IMR-90 (cell line): ENCODE results near the gene ARGFX. TPM values are rescaled to one million over a fixed set of nuclear protein-coding genes. Genes with fewer than 3 reads are reported as not detected.
"Not testable (repeated sequence)": the region's sequence is repeated elsewhere in the genome, so short reads cannot be mapped to it uniquely, and the experiment has no call there.

Experiments
- ATAC-seq: fragments of 200-7000 bp; cut with Tn5 transposase; 2 replicates; pipeline ENCODE4 v1.9.1; 2020; ENCODE audit warnings: low read depth, mild to moderate bottlenecking, moderate library complexity
- BruUV-seq: library from RNA; stranded (reverse); fragments of 400-500 nt; replicated peaks from 2 replicates; lab custom pipeline; 2021; lab: Mats Ljungman, UMichigan
- CTCF ChIA-PET: fragments of 300-600 bp; formaldehyde crosslinking; extraction: SDS; loops from one replicate; lab custom pipeline; 2021; ENCODE audit warnings: antibody characterized with exemption; lab: Yijun Ruan, JAX
- POLR2A ChIA-PET: fragments of 300-600 bp; sonication (Branson Sonifier 250); formaldehyde crosslinking; loops from one replicate; lab custom pipeline; 2022; ENCODE audit warnings: antibody characterized with exemption; ENCODE audit not compliant: unreplicated experiment; lab: Charles Lee
- DNase-seq: peaks from one replicate; pipeline ENCODE4 v3.0.0; 2013
- H2AFZ ChIP-seq: replicated peaks from 2 replicates; pipeline ENCODE3; 2013; ENCODE audit warnings: low read length, mild to moderate bottlenecking; ENCODE audit not compliant: poor library complexity
- H2AK5ac ChIP-seq: 2 replicates; pipeline ENCODE4 v1.6.1; 2013; ENCODE audit warnings: low read depth, low read length, inconsistent platforms
- H2AK9ac ChIP-seq: replicated peaks from 2 replicates; pipeline ENCODE3; 2013; ENCODE audit warnings: mild to moderate bottlenecking, low read depth, low read length, moderate library complexity; ENCODE audit not compliant: poor library complexity
- H2BK120ac ChIP-seq: 2 replicates; pipeline ENCODE4 v1.6.1; 2013; ENCODE audit warnings: low read depth, low read length, inconsistent platforms
- H2BK15ac ChIP-seq: 3 replicates; pipeline ENCODE4 v1.6.1; 2013; ENCODE audit warnings: low read depth, low read length, inconsistent platforms
- H2BK20ac ChIP-seq: 2 replicates; pipeline ENCODE4 v1.6.1; 2013; ENCODE audit warnings: low read depth, mild to moderate bottlenecking, inconsistent platforms, low read length, moderate library complexity
- H2BK5ac ChIP-seq: 2 replicates; pipeline ENCODE4 v1.6.1; 2013; ENCODE audit warnings: mild to moderate bottlenecking, low read depth, low read length, inconsistent platforms; ENCODE audit not compliant: poor library complexity, severe bottlenecking
- H3K14ac ChIP-seq: replicated peaks from 2 replicates; pipeline ENCODE4 v1.6.1; 2013; ENCODE audit warnings: low read depth, low read length, inconsistent platforms
- H3K18ac ChIP-seq: 2 replicates; pipeline ENCODE4 v1.6.1; 2013; ENCODE audit warnings: low read depth, low read length, control low read depth
- H3K23ac ChIP-seq: 2 replicates; pipeline ENCODE4 v1.6.1; 2013; ENCODE audit warnings: low read depth, low read length, inconsistent platforms
- H3K27ac ChIP-seq: 2 replicates; pipeline ENCODE4 v1.5.1; 2013; ENCODE audit warnings: mild to moderate bottlenecking, control low read depth, low read length; ENCODE audit not compliant: insufficient read depth
- H3K27me3 ChIP-seq: 2 replicates; pipeline ENCODE4 v1.6.1; 2013; ENCODE audit warnings: low read length; ENCODE audit not compliant: control insufficient read depth, insufficient read depth
- H3K36me3 ChIP-seq: 2 replicates; pipeline ENCODE4 v1.6.1; 2013; ENCODE audit warnings: low read length, mixed read lengths; ENCODE audit not compliant: control insufficient read depth, insufficient read depth
- H3K4ac ChIP-seq: 2 replicates; pipeline ENCODE4 v1.6.1; 2013; ENCODE audit warnings: low read depth, low read length, inconsistent platforms
- H3K4me1 ChIP-seq: 2 replicates; pipeline ENCODE4 v1.6.1; 2013; ENCODE audit warnings: low read length, mixed read lengths; ENCODE audit not compliant: control insufficient read depth, insufficient read depth
- H3K4me2 ChIP-seq: 2 replicates; pipeline ENCODE4 v1.6.1; 2013; ENCODE audit warnings: low read depth, mild to moderate bottlenecking, control low read depth, low read length, moderate library complexity
- H3K4me3 ChIP-seq: 2 replicates; pipeline ENCODE4 v1.5.1; 2013; ENCODE audit warnings: low read depth, mild to moderate bottlenecking, control low read depth, low read length, moderate library complexity; ENCODE audit not compliant: insufficient read depth
- H3K56ac ChIP-seq: 2 replicates; pipeline ENCODE4 v1.6.1; 2013; ENCODE audit warnings: low read length, inconsistent platforms; ENCODE audit not compliant: insufficient read depth; ENCODE audit errors: extremely low read depth
- H3K79me1 ChIP-seq, 2 experiments: 2 replicates each; pipeline ENCODE4 v1.6.1; 2013; ENCODE audit warnings: low read length in 2 of 2, inconsistent platforms in 1 of 2, low read depth in 1 of 2
- H3K9ac ChIP-seq: 2 replicates; pipeline ENCODE4 v1.6.1; 2013; ENCODE audit warnings: low read depth, low read length, control low read depth
- H3K9me1 ChIP-seq: 2 replicates; pipeline ENCODE4 v1.6.1; 2013; ENCODE audit warnings: low read length, inconsistent platforms; ENCODE audit not compliant: insufficient read depth
- H3K9me3 ChIP-seq: 2 replicates; pipeline ENCODE4 v1.6.1; 2013; ENCODE audit warnings: low read length; ENCODE audit not compliant: control insufficient read depth, insufficient read depth
- H4K20me1 ChIP-seq: 2 replicates; pipeline ENCODE4 v1.6.1; 2013; ENCODE audit warnings: low read length, inconsistent platforms; ENCODE audit not compliant: insufficient read depth
- H4K5ac ChIP-seq: 2 replicates; pipeline ENCODE4 v1.6.1; 2013; ENCODE audit warnings: mild to moderate bottlenecking, low read depth, low read length, control low read depth
- H4K8ac ChIP-seq, 2 experiments: 2 replicates each; pipeline ENCODE4 v1.6.1; 2013; ENCODE audit warnings: low read depth in 2 of 2, low read length in 2 of 2, control low read depth in 1 of 2, inconsistent platforms in 1 of 2
- H4K91ac ChIP-seq: 2 replicates; pipeline ENCODE4 v1.6.1; 2013; ENCODE audit warnings: low read depth, low read length, inconsistent platforms; ENCODE audit not compliant: insufficient read depth
- BHLHE40 ChIP-seq: fragments of 150-350 bp; IDR thresholded peaks from 2 replicates; pipeline ENCODE4 v1.6.1; 2016; ENCODE audit warnings: mild to moderate bottlenecking, low read depth, low read length
- CTCF ChIP-seq: conservative IDR thresholded peaks from 2 replicates; pipeline ENCODE4 v1.5.1; 2012; ENCODE audit warnings: mild to moderate bottlenecking, low read depth, low read length, improper control_type of control experiment
- MAFK ChIP-seq: IDR thresholded peaks from 2 replicates; pipeline ENCODE4 v1.6.1; 2012; ENCODE audit warnings: low read depth, low read length, improper control_type of control experiment
- WGBS, 2 experiments: methylation state at CpG; one replicate each; pipeline versions ENCODE4 v1.1.5 to v1.1.7; 2013; ENCODE audit warnings: missing lambda C conversion rate in 2 of 2; ENCODE audit not compliant: insufficient read length in 1 of 2; ENCODE audit errors: extremely low coverage in 2 of 2; 5-methylcytosine and 5-hydroxymethylcytosine counted together
- dilution Hi-C: fragments of 300-500 bp; cut with HindIII; formaldehyde crosslinking; loops from one replicate; pipeline ENCODE4 v1.14.3; 2018; ENCODE audit warnings: low sequenced_read_pairs; ENCODE audit not compliant: unreplicated experiment
- in situ Hi-C: fragments of 300-500 bp; cut with MboI; formaldehyde crosslinking; loops from 3 replicates; pipeline ENCODE4 v1.14.3; 2019; ENCODE audit warnings: low sequenced_read_pairs, inconsistent platforms, mixed read lengths
- intact Hi-C: fragments of 100-400 bp; cut with micrococcal nuclease; formaldehyde crosslinking; loops from 2 replicates; pipeline ENCODE4 v1.10.0; 2022
- polyA plus RNA-seq, 3 experiments: library from polyadenylated mRNA; depleted of rRNA; stranded (reverse); fragments of >200 nt; gene quantifications; 2 replicates each; pipeline ENCODE4 v1.2.3, GENCODE V29; 2012; ENCODE audit warnings: low replicate concordance in 1 of 3
- total RNA-seq: library from RNA; depleted of rRNA; stranded (reverse); fragments of >200 nt; gene quantifications from 2 replicates; pipeline ENCODE4 v1.2.3, GENCODE V29; 2012

The ARGFX gene
- total and polyA plus RNA-seq, 2 of the 4 experiments (the other 2 are of a cell fraction) = not detected

- Histone ChIP-seq H2BK5ac (no peak within 1 kb of the TSS), H2BK120ac (no peak within 1 kb of the TSS), H3K56ac (no peak within 1 kb of the TSS), H2AK5ac (no peak within 1 kb of the TSS), H4K20me1 (no peaks in the 10 kb centered on the region), H2AFZ (no peak within 1 kb of the TSS), H3K4me2 (no peak within 1 kb of the TSS), H4K5ac (no peak within 1 kb of the TSS), H3K23ac (no peak within 1 kb of the TSS), H3K4me1 (no peaks in the 10 kb centered on the region), H3K36me3 (no peaks in the 10 kb centered on the region), H3K9me1 (no peaks in the 10 kb centered on the region), H3K4me3 (no peak within 1 kb of the TSS), H3K27ac (no peak within 1 kb of the TSS), H3K14ac (no peak within 1 kb of the TSS), H3K4ac (no peak within 1 kb of the TSS), H3K9ac (no peak within 1 kb of the TSS), H2BK15ac (no peak within 1 kb of the TSS), H3K79me1 (no peaks in the 10 kb centered on the region), H2BK20ac (no peak within 1 kb of the TSS), H3K27me3 (peaks cover 5% of the 10 kb centered on the region), H4K91ac (no peak within 1 kb of the TSS), H4K8ac (no peak within 1 kb of the TSS), H3K9me3 (no peaks in the 10 kb centered on the region), H3K18ac (no peak within 1 kb of the TSS), H2AK9ac (no peak within 1 kb of the TSS)
- dilution Hi-C loops = no loop called here
- no peak for TF ChIP-seq CTCF
- peak; percentile 52; the same call in 1 of the 2 replicates for TF ChIP-seq MAFK
- TF ChIP-seq BHLHE40 = no peak
- CTCF ChIA-PET = interaction anchor here (1.2 kb wide), 1 partner anchor 13 kb away, joined by 3 read pairs; no protein-coding TSS in a partner anchor
- BruUV-seq = no TSS peak
- ATAC-seq (no peak), DNase-seq (no peak)
- intact Hi-C loops = no loop called here
- in situ Hi-C loops = no loop called here
- 0% methylated on average over 4 of the region's 11 CpGs; no CpG with 5 or more reads in 1 of the 2 experiments for WGBS, 2 experiments
- POLR2A ChIA-PET = no interaction called here
Observed at GRCh38 chr3:121592856-121593702, 25.3 kb downstream of the ARGFX start, which contains the start of gene FBXO40. Gene FBXO40, plus strand, starts transcription at chr3:121593379. Its CDS starts 27,197 bp downstream, at chr3:121620576.

DNA sequence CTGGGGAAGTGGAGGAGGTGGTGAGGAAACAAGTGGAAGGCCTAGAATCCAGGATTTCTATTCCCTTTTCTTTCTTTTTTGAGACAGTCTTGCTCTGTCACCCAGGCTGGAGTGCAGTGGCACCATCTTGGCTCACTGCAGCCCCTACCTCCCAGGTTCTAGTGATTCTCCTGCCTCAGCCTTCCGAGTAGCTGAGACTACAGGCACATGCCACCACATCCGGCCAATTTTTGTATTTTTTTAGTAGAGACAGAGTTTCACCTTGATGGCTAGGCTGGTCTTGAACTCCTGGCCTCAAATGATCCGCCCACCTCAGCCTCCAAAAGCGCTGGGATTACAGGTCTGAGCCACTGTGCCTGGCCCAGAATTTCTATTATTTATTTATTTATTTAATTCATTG is 26.1 kb downstream of the ARGFX start:
- H3K4me3 ChIP-seq, dilution Hi-C loops, H2BK20ac ChIP-seq, H3K4me1 ChIP-seq, H3K23ac ChIP-seq, H3K9ac ChIP-seq, intact Hi-C loops, DNase-seq, POLR2A ChIA-PET, H3K4me2 ChIP-seq, H3K18ac ChIP-seq, H4K8ac ChIP-seq, H2BK120ac ChIP-seq, H2AK9ac ChIP-seq, BruUV-seq, H2AK5ac ChIP-seq, H3K79me1 ChIP-seq, in situ Hi-C loops, H3K9me3 ChIP-seq, H3K56ac ChIP-seq, H2AFZ ChIP-seq, H3K14ac ChIP-seq, H2BK15ac ChIP-seq, H4K20me1 ChIP-seq, H3K36me3 ChIP-seq, CTCF ChIA-PET, ATAC-seq, H4K5ac ChIP-seq, H3K27ac ChIP-seq, H2BK5ac ChIP-seq, H3K27me3 ChIP-seq, H3K4ac ChIP-seq, H3K9me1 ChIP-seq, H4K91ac ChIP-seq: not testable (repeated sequence)
- WGBS, 2 experiments = no CpG with 5 or more reads among the region's 4 CpGs
